Transverse colon (tissue), 4 donors: ENCODE measurements around the gene CAGE1. TPM values are rescaled to one million over a fixed set of nuclear protein-coding genes. Genes with fewer than 3 reads are reported as not detected.

Experiments
- DNase-seq: peaks from one replicate; pipeline ENCODE4 v3.0.0-alpha.2; 2019
- H3K27ac ChIP-seq, 4 donors: fragments of 200-600 bp; sonication (generic); 2 replicates each; pipeline ENCODE4 v1.5.1; 2016 to 2018; ENCODE audit warnings: inconsistent platforms in 4 of 4
- H3K27me3 ChIP-seq: fragments of 200-600 bp; sonication (generic); 2 replicates; pipeline ENCODE4 v1.5.1; 2017; ENCODE audit warnings: inconsistent platforms
- H3K36me3 ChIP-seq, 4 donors: fragments of 200-600 bp; sonication (generic); 2 replicates each; pipeline ENCODE4 v1.5.1; 2017 to 2019; ENCODE audit warnings: inconsistent platforms in 4 of 4
- H3K4me1 ChIP-seq, 4 donors: fragments of 200-600 bp; sonication (generic); 2 replicates each; pipeline ENCODE4 v1.5.1; 2017 to 2020; ENCODE audit warnings: inconsistent platforms in 4 of 4
- H3K4me3 ChIP-seq, 4 donors: fragments of 200-600 bp; sonication (generic); 1 replicate in 1 of 4; 2 replicates in 3 of 4; pipeline versions ENCODE4 v1.5.1 to v1.6.1; 2017 to 2019; ENCODE audit warnings: inconsistent platforms in 4 of 4
- H3K9me3 ChIP-seq, 2 donors: fragments of 200-600 bp; sonication (generic); 2 replicates each; pipeline ENCODE4 v1.5.1; 2017 to 2019; ENCODE audit warnings: inconsistent platforms in 2 of 2
- EP300 ChIP-seq: sonication (generic); formaldehyde crosslinking; IDR thresholded peaks from one replicate; pipeline ENCODE4 v1.6.1; 2017; ENCODE audit warnings: antibody characterized with exemption, low read depth
- POLR2A ChIP-seq: fragments of 450-650 bp; IDR thresholded peaks from one replicate; pipeline ENCODE4 v1.6.1; 2016; ENCODE audit warnings: antibody characterized with exemption, mild to moderate bottlenecking, moderate library complexity
- POLR2AphosphoS5 ChIP-seq, 3 donors: sonication (generic); formaldehyde crosslinking; IDR thresholded peaks; one replicate each; pipeline ENCODE4 v1.6.1; 2016; ENCODE audit warnings: antibody characterized with exemption in 3 of 3
- WGBS, 2 donors: methylation state at CpG; one replicate each; pipeline ENCODE4 v1.1.5; 2018; ENCODE audit warnings: low coverage in 1 of 2; 5-methylcytosine and 5-hydroxymethylcytosine counted together
- in situ Hi-C, 4 donors: fragments of 200-750 bp; cut with MboI; loops; one replicate each; pipeline versions ENCODE4 v1.15.0 to v1.15.1; 2017; ENCODE audit warnings: low sequenced_read_pairs in 3 of 4, low pct_ligation_motif_present in 1 of 4, low pct_unique_long_range_greater_than_20kb in 1 of 4
- intact Hi-C: fragments of 100-400 bp; cut with DNase I; formaldehyde crosslinking; loops from one replicate; pipeline ENCODE4 v1.15.1; 2023; ENCODE audit warnings: low total_unique reads
- total RNA-seq, 4 donors: library from RNA; depleted of rRNA; stranded (reverse); fragments of >200 nt; gene quantifications; one replicate each; pipeline ENCODE4 v1.1.0, GENCODE V29; 2016
- TF ChIP-seq, protein P1 (sequence below), 5 experiments: fragments of 200-600 bp in 3 of 5; fragments of 450-650 bp in 2 of 5; sonication (generic) in 3 of 5; IDR thresholded peaks; 1 replicate in 2 of 5; 2 replicates in 3 of 5; pipeline ENCODE4 v1.5.1; 2016 to 2017; ENCODE audit warnings: antibody characterized with exemption in 5 of 5, inconsistent platforms in 3 of 5, mild to moderate bottlenecking in 2 of 5, moderate library complexity in 1 of 5

CAGE1 gene
- total RNA-seq, 4 donors from 2014 or later = not detected

- H3K4me1 ChIP-seq = no peaks in the 10 kb centered on the region
- H3K27me3 ChIP-seq = no peaks in the 10 kb centered on the region
- 91% methylated on average over 2 of the region's 2 CpGs for WGBS, 2 donors
- no peak overlapping the region for H3K27ac ChIP-seq
- H3K4me3 ChIP-seq = no peak overlapping the region
- TF ChIP-seq, protein P1, sequence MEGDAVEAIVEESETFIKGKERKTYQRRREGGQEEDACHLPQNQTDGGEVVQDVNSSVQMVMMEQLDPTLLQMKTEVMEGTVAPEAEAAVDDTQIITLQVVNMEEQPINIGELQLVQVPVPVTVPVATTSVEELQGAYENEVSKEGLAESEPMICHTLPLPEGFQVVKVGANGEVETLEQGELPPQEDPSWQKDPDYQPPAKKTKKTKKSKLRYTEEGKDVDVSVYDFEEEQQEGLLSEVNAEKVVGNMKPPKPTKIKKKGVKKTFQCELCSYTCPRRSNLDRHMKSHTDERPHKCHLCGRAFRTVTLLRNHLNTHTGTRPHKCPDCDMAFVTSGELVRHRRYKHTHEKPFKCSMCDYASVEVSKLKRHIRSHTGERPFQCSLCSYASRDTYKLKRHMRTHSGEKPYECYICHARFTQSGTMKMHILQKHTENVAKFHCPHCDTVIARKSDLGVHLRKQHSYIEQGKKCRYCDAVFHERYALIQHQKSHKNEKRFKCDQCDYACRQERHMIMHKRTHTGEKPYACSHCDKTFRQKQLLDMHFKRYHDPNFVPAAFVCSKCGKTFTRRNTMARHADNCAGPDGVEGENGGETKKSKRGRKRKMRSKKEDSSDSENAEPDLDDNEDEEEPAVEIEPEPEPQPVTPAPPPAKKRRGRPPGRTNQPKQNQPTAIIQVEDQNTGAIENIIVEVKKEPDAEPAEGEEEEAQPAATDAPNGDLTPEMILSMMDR (IDR thresholded peaks at IDR 0.05) = no peak
- TF ChIP-seq POLR2A (no peak), POLR2AphosphoS5 (IDR thresholded peaks at IDR 0.05) (no peak)
- intact Hi-C loops = no loop called here
- no peaks in the 10 kb centered on the region for H3K36me3 ChIP-seq
- no peaks in the 10 kb centered on the region for H3K9me3 ChIP-seq
- DNase-seq = no peak
- in situ Hi-C loops = no loop called here
Observed at GRCh38 chr6:7338031-7338430, 51.5 kb downstream of the CAGE1 start.

DNA sequence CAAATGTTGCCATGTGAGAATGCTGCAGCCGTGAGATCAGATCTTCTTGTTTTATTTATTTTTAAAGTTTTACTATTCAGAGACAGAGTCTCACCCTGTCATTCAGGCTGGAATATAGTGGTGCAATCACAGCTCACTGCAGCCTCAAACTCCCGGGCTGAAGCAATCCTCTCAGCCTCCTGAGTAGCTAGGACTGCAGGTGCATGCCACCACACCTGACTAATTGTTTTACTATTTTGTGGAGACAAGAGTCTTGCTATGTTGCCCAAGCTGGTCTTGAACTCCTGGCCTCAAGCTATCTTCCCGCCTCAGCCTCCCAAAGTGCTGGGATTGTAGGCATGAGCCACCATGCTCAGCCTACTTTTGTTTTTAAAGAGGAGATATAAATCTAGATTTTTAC is 54.0 kb downstream of the CAGE1 start:
- Histone ChIP-seq H3K36me3 (no peaks in the 10 kb centered on the region), H3K9me3 (no peaks in the 10 kb centered on the region), H3K27me3 (no peaks in the 10 kb centered on the region), H3K27ac (no peak overlapping the region), H3K4me3 (no peak overlapping the region), H3K4me1 (no peaks in the 10 kb centered on the region)
- in situ Hi-C loops (no loop called here), intact Hi-C loops (no loop called here)
- TF ChIP-seq POLR2A (no peak), EP300 (no peak), POLR2AphosphoS5 (IDR thresholded peaks at IDR 0.05) (no peak)
- TF ChIP-seq, protein P1 (IDR thresholded peaks at IDR 0.05) = no peak
- DNase-seq = no peak
- 67 to 72% methylated on average over 2 to 3 of the region's 3 CpGs for WGBS, 2 donors

GRCh38 chr6:7334685-7335084 is 54.9 kb downstream of the CAGE1 start:
- Histone ChIP-seq H3K4me3 (no peak overlapping the region), H3K27me3 (no peaks in the 10 kb centered on the region), H3K27ac (no peak overlapping the region), H3K9me3 (no peaks in the 10 kb centered on the region), H3K4me1 (no peaks in the 10 kb centered on the region), H3K36me3 (no peaks in the 10 kb centered on the region)
- intact Hi-C loops = no loop called here
- DNase-seq = no peak
- in situ Hi-C loops = no loop called here
- TF ChIP-seq, protein P1 (IDR thresholded peaks at IDR 0.05) = no peak
- no peak for TF ChIP-seq POLR2AphosphoS5 (IDR thresholded peaks at IDR 0.05)
- TF ChIP-seq POLR2A = no peak
- no peak for TF ChIP-seq EP300
- 82% methylated on average over 3 of the region's 3 CpGs; no CpG with 5 or more reads in 1 of the 2 donors for WGBS, 2 donors

GRCh38 chr6:7332090-7332745 is 57.3 kb downstream of the CAGE1 start:
- no peak overlapping the region for H3K4me3 ChIP-seq
- in situ Hi-C loops = no loop called here
- TF ChIP-seq POLR2AphosphoS5 (IDR thresholded peaks at IDR 0.05) (no peak), EP300 (no peak), POLR2A (no peak)
- TF ChIP-seq, protein P1 (IDR thresholded peaks at IDR 0.05) = no peak
- intact Hi-C loops = no loop called here
- H3K9me3 ChIP-seq = no peaks in the 10 kb centered on the region
- H3K27me3 ChIP-seq = no peaks in the 10 kb centered on the region
- H3K36me3 ChIP-seq = no peaks in the 10 kb centered on the region
- DNase-seq = no peak
- no peaks in the 10 kb centered on the region for H3K4me1 ChIP-seq
- WGBS, 2 donors = 82 to 93% methylated on average over 8 of the region's 8 CpGs
- no peak overlapping the region for H3K27ac ChIP-seq
